ENCODE data around the gene TMEM72.

TMEM72 gene

DNA sequence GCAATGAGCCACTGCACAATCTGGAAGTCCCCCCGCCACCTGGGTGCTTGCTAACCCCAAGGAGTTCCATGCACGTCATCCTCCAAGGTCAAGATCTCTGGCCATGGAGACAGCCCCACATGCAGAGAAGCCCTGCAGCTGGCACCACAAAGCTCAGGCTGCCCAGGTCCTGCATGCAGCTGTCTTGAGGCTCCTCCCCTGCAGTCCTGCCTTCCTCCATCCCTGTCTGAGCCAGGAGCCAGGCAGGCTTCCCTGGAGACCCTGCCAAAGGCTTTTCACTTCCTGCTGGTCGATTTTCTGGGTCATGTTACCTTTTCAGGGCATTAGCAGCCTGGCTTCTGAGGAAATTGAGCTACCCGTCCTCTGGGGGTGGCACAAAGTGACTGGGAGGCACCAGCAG, 12.5 kb upstream of the TMEM72 start:
- FAIRE-seq (no peak), DNase-seq (ENCODE audit: insufficient read length, low spot score) (no peak)
- TF ChIP-seq TAF1 (IDR thresholded peaks at IDR 0.05; ENCODE audit: low read depth, low read length) (no peak), POU2F2 (IDR thresholded peaks at IDR 0.05; ENCODE audit: low read depth, low read length) (no peak), POLR2AphosphoS5 (IDR thresholded peaks at IDR 0.05; ENCODE audit: low read depth, low read length) (no peak), PAX5 (IDR thresholded peaks at IDR 0.05; ENCODE audit: insufficient read depth, low read length, severe bottlenecking) (no peak), SPI1 (IDR thresholded peaks at IDR 0.05; ENCODE audit: low read depth, low read length) (no peak), POLR2A (IDR thresholded peaks at IDR 0.05; ENCODE audit: low read depth, low read length) (no peak)

DNA sequence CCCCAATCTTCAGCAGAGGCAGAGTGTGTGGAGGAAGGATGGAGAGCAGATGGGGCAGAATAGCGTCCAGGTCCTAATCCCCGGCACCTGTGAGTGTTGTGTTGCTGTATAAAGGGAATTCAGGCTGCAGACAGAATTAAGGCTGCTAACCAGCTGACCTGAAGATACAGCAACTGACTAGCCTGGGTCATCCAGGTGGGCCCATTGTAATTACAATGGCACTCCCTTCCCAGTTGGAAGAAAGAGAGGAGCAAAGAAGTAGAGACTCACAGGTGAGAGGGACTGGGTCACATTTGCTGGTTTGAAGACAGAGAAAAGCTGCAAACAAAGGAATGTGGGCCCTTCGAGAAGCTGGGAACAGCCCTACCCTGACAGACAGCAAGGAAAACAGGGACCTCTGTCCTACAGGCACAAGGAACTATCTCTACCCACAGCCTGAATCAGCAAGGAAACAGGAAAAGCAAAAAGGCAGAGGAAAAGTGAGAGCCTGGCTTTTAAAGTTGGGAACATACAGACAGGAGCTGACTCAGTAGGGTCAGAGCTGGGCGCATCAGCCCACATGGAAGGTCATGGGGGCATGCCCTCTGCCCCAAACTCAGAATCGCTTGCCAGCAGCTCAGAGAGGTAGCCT, 11.6 kb upstream of the TMEM72 start:
- FAIRE-seq, result no peak
- DNase-seq (ENCODE audit: insufficient read length, low spot score), result no peak
- TF ChIP-seq POLR2AphosphoS5 (IDR thresholded peaks at IDR 0.05; ENCODE audit: low read depth, low read length) (no peak), POLR2A (IDR thresholded peaks at IDR 0.05; ENCODE audit: low read depth, low read length) (no peak), SPI1 (IDR thresholded peaks at IDR 0.05; ENCODE audit: low read depth, low read length) (no peak), TAF1 (IDR thresholded peaks at IDR 0.05; ENCODE audit: low read depth, low read length) (no peak), POU2F2 (IDR thresholded peaks at IDR 0.05; ENCODE audit: low read depth, low read length) (no peak), PAX5 (IDR thresholded peaks at IDR 0.05; ENCODE audit: insufficient read depth, low read length, severe bottlenecking) (no peak)

DNA sequence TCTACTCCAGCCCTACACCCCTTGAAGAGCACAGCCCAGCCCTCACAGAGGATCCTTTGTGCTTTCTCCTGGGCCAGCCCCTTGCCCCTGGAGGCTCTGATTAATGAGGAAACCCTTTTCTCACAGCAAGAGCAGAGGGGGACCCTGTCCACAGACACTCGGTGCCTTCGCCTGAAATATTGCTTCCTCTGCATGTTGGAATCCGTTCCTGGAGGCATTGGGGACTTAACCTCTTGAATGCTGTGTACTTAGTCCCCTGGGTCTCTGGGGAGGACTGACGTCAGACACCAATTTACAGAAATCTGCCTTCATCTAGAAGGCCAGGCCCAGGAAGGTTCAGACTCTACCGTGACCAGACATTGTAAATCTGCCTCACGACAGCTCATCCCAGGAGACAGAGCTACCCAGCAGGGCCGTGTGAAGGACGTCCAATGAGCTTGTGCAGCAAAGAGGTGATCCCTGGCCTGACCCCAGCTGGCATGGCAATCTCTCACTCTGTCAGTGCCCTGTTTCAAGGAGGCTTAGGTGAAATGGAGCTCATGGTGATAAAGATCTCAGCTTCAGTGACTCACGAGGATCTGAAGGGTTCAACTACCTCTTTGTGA, 8.1 kb upstream of the TMEM72 start:
- no peak for FAIRE-seq
- TF ChIP-seq POLR2A (IDR thresholded peaks at IDR 0.05; ENCODE audit: low read depth, low read length), result no peak
- TF ChIP-seq SPI1 (IDR thresholded peaks at IDR 0.05; ENCODE audit: low read depth, low read length), result no peak
- no peak for TF ChIP-seq TAF1 (IDR thresholded peaks at IDR 0.05; ENCODE audit: low read depth, low read length)
- no peak for TF ChIP-seq POU2F2 (IDR thresholded peaks at IDR 0.05; ENCODE audit: low read depth, low read length)
- no peak for TF ChIP-seq POLR2AphosphoS5 (IDR thresholded peaks at IDR 0.05; ENCODE audit: low read depth, low read length)
- no peak for TF ChIP-seq PAX5 (IDR thresholded peaks at IDR 0.05; ENCODE audit: insufficient read depth, low read length, severe bottlenecking)
- DNase-seq (ENCODE audit: insufficient read length, low spot score), result no peak

DNA sequence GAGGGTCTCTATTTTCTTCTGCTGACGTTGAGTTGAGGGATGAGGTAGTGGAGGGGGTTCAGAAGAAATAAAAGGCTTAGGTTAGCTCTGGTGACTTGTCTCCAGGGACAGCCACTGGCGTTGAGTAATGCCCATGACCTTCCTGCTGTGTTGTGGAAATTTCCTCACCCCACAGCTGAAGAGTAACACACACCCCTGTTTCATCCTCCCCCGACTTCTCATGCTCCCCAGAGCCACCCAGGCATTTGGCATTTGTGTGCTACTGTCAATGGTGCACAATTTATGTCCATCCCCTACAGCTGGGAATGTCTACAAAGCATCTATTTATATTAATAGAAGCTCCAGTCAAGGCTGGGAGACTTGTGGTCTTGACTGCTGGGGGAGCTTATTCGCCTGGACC, 4.7 kb upstream of the TMEM72 start:
- DNase-seq (ENCODE audit: insufficient read length, low spot score) (no peak), FAIRE-seq (no peak)
- no peak for TF ChIP-seq TAF1 (IDR thresholded peaks at IDR 0.05; ENCODE audit: low read depth, low read length)
- TF ChIP-seq POLR2A (IDR thresholded peaks at IDR 0.05; ENCODE audit: low read depth, low read length), result no peak
- TF ChIP-seq POU2F2 (IDR thresholded peaks at IDR 0.05; ENCODE audit: low read depth, low read length), result no peak
- no peak for TF ChIP-seq SPI1 (IDR thresholded peaks at IDR 0.05; ENCODE audit: low read depth, low read length)
- no peak for TF ChIP-seq PAX5 (IDR thresholded peaks at IDR 0.05; ENCODE audit: insufficient read depth, low read length, severe bottlenecking)
- TF ChIP-seq POLR2AphosphoS5 (IDR thresholded peaks at IDR 0.05; ENCODE audit: low read depth, low read length), result no peak

DNA sequence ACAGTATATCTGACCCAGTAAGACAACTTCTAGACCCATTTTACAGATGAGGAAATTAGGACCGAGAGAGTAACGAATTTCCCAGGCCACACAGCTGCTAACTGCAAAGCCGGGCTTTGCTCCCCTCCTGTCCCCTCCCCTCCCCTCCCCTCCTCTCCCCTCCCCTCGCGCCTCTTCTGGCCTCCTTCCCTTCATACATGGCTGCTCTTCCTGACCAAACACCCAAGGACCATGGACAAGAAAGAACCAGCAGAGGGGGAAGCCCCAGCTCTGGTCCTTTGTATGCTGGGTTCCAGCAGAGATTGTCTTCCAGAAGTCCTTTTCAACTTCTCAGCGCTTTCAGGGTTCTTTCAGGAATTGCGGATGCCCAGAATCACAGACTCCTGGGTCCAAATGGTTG, 3.6 kb upstream of the TMEM72 start:
- TF ChIP-seq POLR2A (IDR thresholded peaks at IDR 0.05; ENCODE audit: low read depth, low read length), result no peak
- TF ChIP-seq POU2F2 (IDR thresholded peaks at IDR 0.05; ENCODE audit: low read depth, low read length), result no peak
- no peak for TF ChIP-seq TAF1 (IDR thresholded peaks at IDR 0.05; ENCODE audit: low read depth, low read length)
- no peak for TF ChIP-seq PAX5 (IDR thresholded peaks at IDR 0.05; ENCODE audit: insufficient read depth, low read length, severe bottlenecking)
- no peak for TF ChIP-seq POLR2AphosphoS5 (IDR thresholded peaks at IDR 0.05; ENCODE audit: low read depth, low read length)
- no peak for TF ChIP-seq SPI1 (IDR thresholded peaks at IDR 0.05; ENCODE audit: low read depth, low read length)
- FAIRE-seq, result no peak
- DNase-seq (ENCODE audit: insufficient read length, low spot score), result no peak

DNA sequence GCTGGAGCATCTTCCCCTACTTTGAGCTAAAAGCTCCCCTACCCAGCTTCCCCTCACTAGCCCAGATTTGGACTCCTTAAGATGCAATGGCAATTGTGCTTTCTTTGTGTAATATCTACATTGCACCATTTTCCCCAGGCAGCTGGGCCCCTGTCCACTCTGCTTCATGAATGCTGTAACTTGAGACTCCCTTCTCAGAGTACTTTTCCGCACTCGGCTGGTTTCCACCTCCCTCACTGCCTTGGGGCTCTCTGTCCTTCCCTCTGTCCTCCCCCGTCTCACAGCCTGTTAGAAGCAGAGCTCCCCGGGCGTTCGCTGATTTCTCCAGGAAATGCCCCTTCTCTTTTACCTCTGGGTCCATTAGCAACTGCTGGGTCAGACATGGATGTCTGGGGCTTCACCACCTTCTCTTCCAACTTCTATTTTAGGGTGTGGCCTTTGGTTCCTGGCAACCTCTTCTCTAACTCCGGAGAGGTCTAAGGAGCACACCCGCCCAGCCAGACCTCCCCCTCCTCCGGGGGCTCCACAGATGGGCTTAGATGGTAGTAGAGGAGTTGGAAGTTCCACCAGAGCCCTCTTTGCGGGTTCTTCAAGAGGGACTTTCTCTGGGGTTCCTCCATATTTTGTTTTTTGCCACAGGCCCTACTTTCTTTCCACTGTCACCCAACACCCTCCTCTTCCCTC, 2.9 kb upstream of the TMEM72 start:
- FAIRE-seq, result no peak
- no peak for TF ChIP-seq POU2F2 (IDR thresholded peaks at IDR 0.05; ENCODE audit: low read depth, low read length)
- no peak for TF ChIP-seq POLR2A (IDR thresholded peaks at IDR 0.05; ENCODE audit: low read depth, low read length)
- no peak for TF ChIP-seq POLR2AphosphoS5 (IDR thresholded peaks at IDR 0.05; ENCODE audit: low read depth, low read length)
- no peak for TF ChIP-seq TAF1 (IDR thresholded peaks at IDR 0.05; ENCODE audit: low read depth, low read length)
- TF ChIP-seq PAX5 (IDR thresholded peaks at IDR 0.05; ENCODE audit: insufficient read depth, low read length, severe bottlenecking), result no peak
- TF ChIP-seq SPI1 (IDR thresholded peaks at IDR 0.05; ENCODE audit: low read depth, low read length), result no peak
- DNase-seq (ENCODE audit: insufficient read length, low spot score), result no peak

DNA sequence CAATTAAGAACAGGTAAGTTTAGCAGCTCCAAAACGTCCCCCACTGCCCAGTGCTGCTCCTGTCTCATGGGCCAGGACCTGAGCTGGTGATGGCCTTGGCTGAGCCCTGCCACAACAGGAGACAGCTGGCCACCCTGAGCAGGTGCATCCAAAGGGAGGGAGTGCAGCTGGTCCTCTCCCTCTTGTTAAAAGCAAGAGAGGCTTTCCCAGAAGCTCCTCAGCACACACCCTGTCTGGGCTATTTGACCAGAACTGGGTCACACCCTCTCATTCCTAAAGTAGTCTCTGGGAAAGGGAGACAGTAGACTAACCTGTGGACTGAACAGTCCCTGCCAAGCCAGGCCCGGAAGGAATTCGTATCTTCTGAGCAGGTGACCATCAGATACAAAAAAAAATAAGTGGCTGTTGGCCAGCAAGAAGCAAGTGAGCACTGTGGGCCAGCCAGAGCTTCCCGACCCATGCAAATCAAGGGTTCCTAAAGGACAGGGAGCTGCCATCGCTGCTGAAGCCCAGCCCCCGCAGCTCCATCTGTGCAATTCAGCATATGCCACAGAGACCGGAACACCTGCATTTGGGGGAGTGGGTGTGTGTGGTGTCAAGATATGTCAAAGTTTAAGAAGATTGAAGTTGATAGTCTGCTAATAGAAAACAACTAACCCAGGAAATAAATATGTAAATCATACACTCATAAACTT, 2.1 kb upstream of the TMEM72 start:
- no peak for TF ChIP-seq TAF1 (IDR thresholded peaks at IDR 0.05; ENCODE audit: low read depth, low read length)
- TF ChIP-seq POLR2A (IDR thresholded peaks at IDR 0.05; ENCODE audit: low read depth, low read length), result no peak
- no peak for TF ChIP-seq SPI1 (IDR thresholded peaks at IDR 0.05; ENCODE audit: low read depth, low read length)
- no peak for TF ChIP-seq POU2F2 (IDR thresholded peaks at IDR 0.05; ENCODE audit: low read depth, low read length)
- TF ChIP-seq PAX5 (IDR thresholded peaks at IDR 0.05; ENCODE audit: insufficient read depth, low read length, severe bottlenecking), result no peak
- no peak for TF ChIP-seq POLR2AphosphoS5 (IDR thresholded peaks at IDR 0.05; ENCODE audit: low read depth, low read length)
- no peak for FAIRE-seq
- DNase-seq (ENCODE audit: insufficient read length, low spot score), result no peak

DNA sequence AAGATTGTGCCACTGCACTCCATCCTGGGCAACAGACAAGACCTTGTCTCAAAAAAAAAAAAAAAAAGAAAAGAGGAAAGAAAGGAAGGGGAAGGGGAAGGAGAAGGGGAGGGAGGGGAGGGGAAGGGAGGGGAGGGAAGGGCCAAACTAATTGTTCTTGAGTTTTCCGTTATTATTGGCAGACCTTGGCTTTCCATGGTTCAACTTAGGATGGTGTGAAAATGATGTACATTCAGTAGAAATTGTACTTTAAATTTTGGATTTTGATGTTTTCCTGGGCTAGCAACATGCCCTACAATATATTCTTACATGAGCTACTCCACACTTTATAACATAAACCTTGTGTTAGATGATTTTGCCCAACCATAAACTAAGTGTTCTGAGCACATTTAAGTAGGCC, 1.2 kb upstream of the TMEM72 start:
- no peak for TF ChIP-seq POU2F2 (IDR thresholded peaks at IDR 0.05; ENCODE audit: low read depth, low read length)
- TF ChIP-seq TAF1 (IDR thresholded peaks at IDR 0.05; ENCODE audit: low read depth, low read length), result no peak
- no peak for TF ChIP-seq SPI1 (IDR thresholded peaks at IDR 0.05; ENCODE audit: low read depth, low read length)
- TF ChIP-seq POLR2AphosphoS5 (IDR thresholded peaks at IDR 0.05; ENCODE audit: low read depth, low read length), result no peak
- no peak for TF ChIP-seq POLR2A (IDR thresholded peaks at IDR 0.05; ENCODE audit: low read depth, low read length)
- no peak for TF ChIP-seq PAX5 (IDR thresholded peaks at IDR 0.05; ENCODE audit: insufficient read depth, low read length, severe bottlenecking)
- FAIRE-seq (no peak), DNase-seq (ENCODE audit: insufficient read length, low spot score) (no peak)

DNA sequence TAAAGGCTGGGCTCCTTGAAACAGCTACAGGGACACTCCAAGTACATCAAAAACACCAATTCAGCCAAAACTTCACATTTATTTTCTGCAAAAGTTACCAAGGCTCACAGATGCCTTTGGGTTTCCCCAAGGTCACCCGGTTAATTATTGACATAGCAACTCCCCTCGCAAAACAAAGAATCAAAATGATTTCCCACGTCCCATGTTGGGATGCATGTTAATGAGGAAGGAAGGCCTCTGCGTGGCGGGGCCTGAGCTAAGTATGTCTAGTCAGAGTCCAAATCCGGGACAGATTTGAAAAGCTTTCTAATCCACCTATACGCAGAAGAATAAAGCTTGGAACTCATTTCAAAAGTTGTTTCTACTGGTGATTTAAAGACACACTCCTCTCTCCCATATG, 535 bp upstream of the TMEM72 start:
- DNase-seq (ENCODE audit: insufficient read length, low spot score) (no peak), FAIRE-seq (no peak)
- no peak for TF ChIP-seq TAF1 (IDR thresholded peaks at IDR 0.05; ENCODE audit: low read depth, low read length)
- TF ChIP-seq POLR2A (IDR thresholded peaks at IDR 0.05; ENCODE audit: low read depth, low read length), result no peak
- no peak for TF ChIP-seq PAX5 (IDR thresholded peaks at IDR 0.05; ENCODE audit: insufficient read depth, low read length, severe bottlenecking)
- TF ChIP-seq POLR2AphosphoS5 (IDR thresholded peaks at IDR 0.05; ENCODE audit: low read depth, low read length), result no peak
- no peak for TF ChIP-seq SPI1 (IDR thresholded peaks at IDR 0.05; ENCODE audit: low read depth, low read length)
- TF ChIP-seq POU2F2 (IDR thresholded peaks at IDR 0.05; ENCODE audit: low read depth, low read length), result no peak

Measured in GM12891 (cell line).